GM19023 (cell line): ENCODE results near the gene ARL5B.
A peak's percentile ranks its signal among the peaks of the same experiment; 100 is the strongest.
"Not testable (repeated sequence)": the region's sequence is repeated elsewhere in the genome, so short reads cannot be mapped to it uniquely, and the experiment has no call there.

ENCODE experiments used
- ATAC-seq: cut with Tn5 transposase; IDR thresholded peaks from one replicate; pipeline ENCODE4 v1.9.1; 2021; ENCODE audit warnings: mild to moderate bottlenecking, moderate library complexity; ENCODE audit not compliant: unreplicated experiment

The ARL5B gene

GRCh38 chr10:18659125-18659818, at the start of gene ARL5B:
ARL5B (plus strand) TSS chr10:18659431; CDS start chr10:18659638, 207 bp downstream.
- peak; percentile 91 for ATAC-seq

- no peak for ATAC-seq
These were observed 48.7 kb upstream of the ARL5B start for GRCh38 chr10:18610517-18610916.

GRCh38 chr10:18611168-18611567, 48.1 kb upstream of the ARL5B start:
- no peak for ATAC-seq

- no peak for ATAC-seq
These were observed 43.6 kb upstream of the ARL5B start for GRCh38 chr10:18615618-18616017.

GRCh38 chr10:18616337-18616736, 42.9 kb upstream of the ARL5B start:
- no peak for ATAC-seq

GRCh38 chr10:18619016-18619415, 40.2 kb upstream of the ARL5B start:
- ATAC-seq, result no peak

- no peak for ATAC-seq
These were observed 38.4 kb upstream of the ARL5B start for GRCh38 chr10:18620856-18621255.

GRCh38 chr10:18623671-18624070, 35.6 kb upstream of the ARL5B start:
- not testable (repeated sequence) for ATAC-seq

- ATAC-seq, result no peak
These were observed 33.3 kb upstream of the ARL5B start for GRCh38 chr10:18625886-18626285.

GRCh38 chr10:18627452-18628018, 31.7 kb upstream of the ARL5B start:
- ATAC-seq, result not testable (repeated sequence)

GRCh38 chr10:18632500-18632899, 26.7 kb upstream of the ARL5B start:
- not testable (repeated sequence) for ATAC-seq

- no peak for ATAC-seq
These were observed 23.2 kb upstream of the ARL5B start for GRCh38 chr10:18635995-18636394.

GRCh38 chr10:18637400-18637799, 21.8 kb upstream of the ARL5B start:
- not testable (repeated sequence) for ATAC-seq

GRCh38 chr10:18639719-18640118, 19.5 kb upstream of the ARL5B start:
- ATAC-seq, result not testable (repeated sequence)

- no peak for ATAC-seq
These were observed 12.1 kb upstream of the ARL5B start for GRCh38 chr10:18647151-18647550.

GRCh38 chr10:18647945-18648344, 11.3 kb upstream of the ARL5B start:
- ATAC-seq, result no peak

- ATAC-seq, result no peak
These were observed 9.8 kb upstream of the ARL5B start for GRCh38 chr10:18649364-18649959.

GRCh38 chr10:18650404-18650997, 8.7 kb upstream of the ARL5B start:
- no peak for ATAC-seq

GRCh38 chr10:18651324-18652007, 7.8 kb upstream of the ARL5B start, which contains the start of gene NSUN6:
NSUN6 (minus strand) TSS chr10:18651587; CDS start chr10:18651203, 384 bp downstream.
- peak; percentile 99 for ATAC-seq

- ATAC-seq, result no peak
These were observed 6.1 kb upstream of the ARL5B start for GRCh38 chr10:18653112-18653511.

- ATAC-seq, result no peak
These were observed 2.5 kb upstream of the ARL5B start for GRCh38 chr10:18656724-18657123.
